NCI-H1436 treated with DMSO at 0.1 percent for 48 hours (cell line): ENCODE data around the gene UFD1.
"Not testable (repeated sequence)": the region's sequence is repeated elsewhere in the genome, so short reads cannot be mapped to it uniquely, and the experiment has no call there.

Experiments used
- DNase-seq: peaks from one replicate; lab custom pipeline; 2025; lab: John Stamatoyannopoulos, UW

UFD1 gene

DNA sequence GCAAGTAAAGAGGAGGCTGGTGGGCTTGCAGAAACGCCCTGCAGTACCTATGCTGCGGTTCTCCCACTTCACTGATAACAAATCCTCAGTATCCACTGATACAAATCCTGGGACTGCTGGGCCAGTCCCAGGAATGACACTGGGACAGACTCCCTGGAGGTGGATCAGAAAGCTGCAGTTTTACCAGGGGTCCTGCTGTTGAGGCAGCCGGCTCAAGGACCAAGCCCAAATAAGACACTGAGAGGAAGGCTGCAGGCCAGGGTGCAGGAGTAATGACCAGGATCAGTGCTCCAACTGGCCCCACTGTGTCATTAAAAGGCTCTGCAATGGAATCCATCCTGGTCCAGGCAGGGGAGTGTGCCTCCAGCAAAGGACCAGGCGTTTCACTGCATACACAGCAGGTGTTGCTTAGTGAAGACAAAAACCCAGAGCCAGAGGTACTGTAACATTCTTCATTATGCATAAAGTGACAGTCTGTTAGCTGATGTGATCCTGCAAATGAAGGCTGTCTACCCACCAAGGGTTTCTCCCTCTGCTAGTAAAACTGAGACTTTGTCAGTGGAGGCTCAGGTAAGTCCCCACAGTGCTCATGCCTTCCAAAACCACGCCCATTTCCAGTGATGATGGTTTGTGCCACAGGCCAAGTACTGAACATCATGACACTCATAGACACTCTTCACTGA lies 30.1 kb downstream of the UFD1 start:
- DNase-seq = no peak

DNA sequence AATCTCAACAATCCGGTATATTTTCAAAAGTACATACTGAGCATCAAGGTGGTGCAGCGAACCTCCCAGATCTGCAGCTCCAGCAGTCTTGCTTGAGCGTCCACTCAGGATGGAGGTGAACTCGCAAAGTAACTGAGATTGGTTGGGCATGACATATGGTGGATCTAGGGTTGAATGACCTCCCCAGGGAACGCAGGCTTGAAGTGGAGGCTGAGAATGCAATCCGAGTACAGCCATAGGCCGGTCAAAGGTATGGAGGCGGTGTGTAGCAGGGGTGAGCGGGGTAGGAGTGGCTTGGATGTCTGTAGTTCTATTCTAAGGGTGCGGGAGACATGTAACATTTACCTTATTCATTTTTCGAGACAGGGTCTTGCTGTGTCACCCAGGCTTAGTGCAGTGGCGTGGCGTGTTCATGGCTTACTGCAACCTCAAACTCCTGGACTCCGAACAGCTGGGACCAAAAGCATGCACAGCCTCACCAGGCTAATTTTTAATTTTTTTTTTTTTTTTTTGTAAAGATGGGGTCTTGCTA lies 30.9 kb downstream of the UFD1 start:
- DNase-seq = peak; percentile 78

DNA sequence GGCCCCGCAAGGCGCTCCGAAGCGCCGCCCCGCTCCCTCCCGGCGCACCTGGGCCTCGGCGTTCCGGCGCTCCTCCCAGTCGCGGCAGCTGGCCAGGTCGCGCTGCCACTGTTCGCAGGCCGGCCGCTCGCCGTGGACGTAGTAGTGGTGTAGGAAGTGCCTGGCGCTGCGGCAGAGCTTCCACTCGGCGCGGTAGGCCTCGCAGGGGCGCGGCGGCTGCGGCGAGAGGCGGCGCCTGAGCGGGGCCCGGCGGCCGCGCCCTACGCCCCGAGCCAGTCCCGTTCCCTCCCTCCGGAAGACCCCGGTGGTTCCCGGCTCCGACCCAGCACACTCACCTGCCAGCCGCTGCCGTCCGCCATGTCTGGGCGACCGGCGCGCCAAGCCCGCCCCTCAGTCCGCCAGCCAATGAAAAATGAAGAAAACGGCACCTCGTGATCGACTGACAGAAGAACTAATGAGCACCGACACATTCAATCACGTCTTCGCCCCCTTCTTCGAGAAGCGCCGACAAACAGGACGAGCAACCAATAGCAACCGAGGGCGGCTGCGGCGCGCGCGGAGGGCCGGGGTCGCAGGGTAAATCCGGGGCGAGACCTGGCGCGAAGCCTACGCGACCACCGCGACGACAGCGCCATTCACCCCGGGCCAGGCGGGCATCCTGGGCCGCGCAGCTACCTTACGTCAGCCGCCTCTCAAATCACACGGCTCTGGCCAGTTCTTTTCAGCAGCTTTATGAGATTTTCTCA lies 31.5 kb downstream of the UFD1 start, which contains the start of gene C22orf39:
Gene C22orf39 (minus strand): TSS at position 382 of the 746 bp plus-strand sequence. CDS start 23 bp downstream, at position 359.
- peak; percentile 85 for DNase-seq

DNA sequence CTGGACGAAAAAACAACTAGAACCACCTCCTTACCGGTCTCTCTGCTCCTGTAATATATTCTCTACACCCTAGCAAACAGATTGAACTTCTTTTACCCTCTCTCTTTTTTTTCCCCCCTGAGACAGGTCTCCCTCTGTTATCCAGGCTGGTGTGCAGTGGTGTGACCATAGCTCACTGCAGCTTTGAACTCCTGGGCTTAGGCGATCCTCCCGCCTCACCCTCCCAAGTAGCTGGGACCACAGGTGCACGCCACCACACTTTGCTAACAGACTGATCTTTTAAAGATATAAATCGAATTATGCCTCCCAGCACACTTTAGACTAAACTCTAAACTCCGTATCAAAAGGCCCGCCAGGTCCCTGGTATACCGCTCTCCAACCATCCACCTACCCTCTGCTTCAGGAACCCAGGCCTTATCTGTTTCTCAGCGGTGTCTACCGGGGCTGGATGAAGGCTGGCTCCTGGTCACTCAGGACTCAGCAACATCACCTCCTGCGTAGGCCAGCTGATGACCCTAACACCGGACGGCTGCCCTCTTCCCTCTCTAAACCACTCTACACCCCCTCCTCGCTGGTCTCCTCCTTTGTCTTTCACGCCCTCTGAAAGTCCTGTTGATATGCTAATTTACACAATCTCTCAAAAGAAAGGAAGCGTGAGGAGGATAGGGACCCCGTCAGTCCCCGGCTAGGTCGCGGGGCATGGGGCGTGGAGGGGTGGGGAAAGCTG lies 32.2 kb downstream of the UFD1 start:
- no peak for DNase-seq

DNA sequence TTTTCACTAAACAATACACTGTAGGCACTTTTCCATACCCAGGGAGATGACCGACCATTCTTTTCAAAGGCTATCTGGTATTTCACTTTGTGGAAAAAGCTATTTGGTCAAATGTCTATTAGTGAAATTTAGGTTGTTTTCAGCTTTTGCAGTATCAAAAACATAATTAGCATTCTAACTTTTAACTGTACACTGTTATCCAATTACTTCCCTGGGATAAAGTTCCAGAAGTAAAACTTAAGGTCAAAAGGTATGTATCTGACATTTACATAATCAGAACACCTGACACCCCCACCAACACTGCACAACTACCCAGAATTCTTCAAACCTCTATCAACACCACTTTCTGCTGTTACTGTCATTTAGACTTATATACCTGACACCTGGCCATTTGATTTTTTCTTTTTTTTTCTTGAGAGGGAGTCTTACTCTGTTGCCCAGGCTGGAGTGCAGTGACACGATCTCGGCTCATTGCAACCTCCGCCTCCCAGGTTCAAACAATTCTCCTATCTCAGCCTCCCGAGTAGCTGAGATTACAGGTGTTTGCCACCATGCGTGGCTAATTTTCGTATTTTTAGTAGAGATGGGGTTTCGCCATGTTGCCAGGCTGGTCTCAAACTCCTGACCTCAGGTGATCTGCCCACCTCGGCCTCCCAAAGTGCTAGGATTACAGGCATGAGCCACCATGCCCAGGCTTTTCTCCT lies 33.6 kb downstream of the UFD1 start:
- DNase-seq = not testable (repeated sequence)

DNA sequence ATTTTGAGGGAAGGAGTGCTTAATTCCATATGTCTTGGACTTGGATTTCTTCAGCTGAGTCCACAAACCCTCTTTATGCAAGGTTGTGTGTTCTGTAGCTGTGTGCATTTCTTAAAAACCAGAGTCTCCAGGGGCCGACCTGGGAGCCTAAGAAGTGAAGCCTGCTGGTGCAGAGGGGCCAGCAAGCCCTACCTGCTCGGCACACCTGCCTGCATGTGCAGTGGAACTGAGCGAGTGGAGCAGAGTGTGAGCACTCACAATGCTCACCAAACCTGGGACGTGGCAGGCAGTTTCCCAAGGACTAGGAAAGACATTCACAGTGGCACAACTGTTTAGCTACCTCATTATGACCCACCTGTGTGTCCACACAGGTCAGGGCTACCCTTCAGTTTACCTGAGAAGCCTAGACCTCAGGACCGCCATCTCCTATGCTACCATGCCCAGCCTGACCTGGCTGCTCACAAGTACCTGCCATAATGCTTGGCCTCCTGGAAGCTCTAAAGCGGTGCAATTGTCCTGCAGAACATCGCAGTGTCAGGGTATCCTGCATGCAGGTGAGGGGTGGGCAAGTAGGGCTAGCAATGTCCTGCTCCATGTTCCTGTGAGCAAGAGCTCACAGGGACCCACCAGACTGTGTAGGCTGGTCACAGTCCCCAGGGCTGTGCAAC lies 35.3 kb downstream of the UFD1 start:
- no peak for DNase-seq

DNA sequence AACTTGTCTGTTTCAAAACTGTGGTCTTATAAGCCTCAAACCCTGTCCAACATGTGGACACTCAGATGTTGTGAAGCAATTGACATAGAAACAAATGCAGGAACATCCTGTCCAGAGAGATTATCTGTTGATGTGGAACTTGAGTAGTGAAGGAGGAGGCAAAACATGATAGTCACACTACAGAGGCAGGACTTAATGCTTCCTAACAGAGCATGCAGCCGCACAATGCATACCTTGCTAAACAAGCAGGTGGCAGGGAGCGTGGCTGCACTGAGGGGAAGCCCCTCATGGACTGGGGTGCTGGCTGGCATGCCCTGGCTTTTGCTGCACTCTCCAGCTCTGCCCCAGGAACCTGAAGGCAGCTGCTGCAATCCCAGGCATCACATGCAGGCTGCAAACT lies 36.8 kb downstream of the UFD1 start:
- no peak for DNase-seq

DNA sequence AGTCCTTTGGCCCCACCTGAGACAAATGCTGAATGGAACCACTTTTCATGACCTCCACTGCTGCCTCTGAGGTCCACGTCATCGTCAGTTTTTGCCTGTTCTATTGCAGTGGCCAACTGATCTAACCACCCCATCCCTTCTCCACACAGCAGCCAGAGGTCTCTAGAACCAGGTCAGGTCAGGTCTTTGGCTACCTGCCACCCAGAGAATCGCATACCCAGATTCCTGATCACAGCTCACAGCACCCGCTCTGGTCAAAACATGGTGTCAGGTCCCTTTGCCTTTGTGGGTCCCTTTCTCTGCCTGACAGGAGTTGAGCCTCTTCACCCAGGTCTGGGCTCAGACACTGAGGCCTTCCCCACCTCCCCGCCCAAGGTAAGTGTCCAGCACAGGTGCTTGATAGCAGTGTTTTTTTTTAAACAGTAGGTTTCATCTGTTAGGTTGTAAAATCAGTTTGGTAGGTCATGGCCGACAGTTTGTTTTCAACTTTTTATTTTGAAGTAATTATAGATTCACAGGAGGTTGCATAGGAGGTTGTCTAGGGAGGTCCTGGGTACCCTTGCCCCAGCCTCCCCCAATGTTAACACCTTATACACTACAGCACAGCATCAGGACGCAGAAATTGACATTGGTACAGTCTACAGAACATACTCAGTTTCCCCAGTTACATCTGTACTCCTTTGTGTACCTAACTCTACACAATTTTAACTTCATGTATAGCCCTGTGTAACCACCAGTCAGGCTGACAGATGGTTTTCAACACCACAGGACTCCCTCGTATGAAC lies 38.4 kb downstream of the UFD1 start:
- no peak for DNase-seq

DNA sequence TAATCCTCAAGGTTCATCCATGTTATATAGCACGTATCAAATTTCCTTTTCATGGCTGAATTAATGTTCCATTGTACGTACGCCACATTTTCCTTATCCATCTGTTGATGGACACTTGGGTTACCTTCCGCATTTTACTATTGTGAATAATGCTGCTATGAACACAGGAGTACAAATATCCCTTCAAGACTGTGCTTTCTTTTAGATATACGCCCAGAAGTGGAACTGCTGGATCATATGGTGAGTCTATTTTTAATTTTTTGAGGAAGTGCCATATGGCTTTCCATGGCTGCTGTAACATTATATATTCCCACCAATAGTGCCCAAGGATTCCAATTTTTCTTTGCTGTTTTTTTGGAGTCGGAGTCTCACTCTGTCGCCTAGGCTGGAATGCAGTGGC lies 40.7 kb downstream of the UFD1 start:
- DNase-seq = no peak

DNA sequence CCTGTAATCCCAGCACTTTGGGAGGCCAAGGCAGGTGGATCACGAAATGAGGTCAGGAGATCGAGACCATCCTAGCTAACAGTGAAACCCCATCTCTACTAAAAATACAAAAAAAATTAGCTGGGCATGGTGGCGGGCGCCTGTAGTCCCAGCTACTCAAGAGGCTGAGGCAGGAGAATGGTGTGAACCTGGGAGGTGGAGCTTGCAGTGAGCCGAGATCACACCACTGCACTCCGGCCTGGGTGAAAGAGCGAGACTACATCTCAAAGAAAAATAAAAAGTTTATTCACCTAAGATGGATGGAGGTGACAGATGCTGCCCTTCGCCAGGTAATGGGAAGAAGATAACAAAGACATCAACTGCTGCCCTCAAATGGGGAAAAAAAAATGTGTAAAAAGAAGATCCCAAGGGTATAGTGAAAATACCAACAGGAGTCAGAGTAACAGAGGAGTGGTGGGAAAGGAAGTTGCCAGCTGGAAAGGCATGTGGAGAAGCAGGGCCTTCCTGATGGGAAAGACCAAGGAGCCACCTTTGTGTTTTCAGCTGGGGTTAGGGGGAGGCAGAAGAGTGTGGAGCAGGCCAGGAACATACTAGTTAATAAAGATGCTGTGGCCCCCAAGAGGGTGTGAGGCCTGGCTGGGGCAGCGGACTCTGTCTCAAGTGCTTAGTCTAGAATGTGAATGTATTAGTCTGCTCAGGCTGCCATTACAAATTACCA lies 42.4 kb downstream of the UFD1 start:
- DNase-seq = not testable (repeated sequence)

DNA sequence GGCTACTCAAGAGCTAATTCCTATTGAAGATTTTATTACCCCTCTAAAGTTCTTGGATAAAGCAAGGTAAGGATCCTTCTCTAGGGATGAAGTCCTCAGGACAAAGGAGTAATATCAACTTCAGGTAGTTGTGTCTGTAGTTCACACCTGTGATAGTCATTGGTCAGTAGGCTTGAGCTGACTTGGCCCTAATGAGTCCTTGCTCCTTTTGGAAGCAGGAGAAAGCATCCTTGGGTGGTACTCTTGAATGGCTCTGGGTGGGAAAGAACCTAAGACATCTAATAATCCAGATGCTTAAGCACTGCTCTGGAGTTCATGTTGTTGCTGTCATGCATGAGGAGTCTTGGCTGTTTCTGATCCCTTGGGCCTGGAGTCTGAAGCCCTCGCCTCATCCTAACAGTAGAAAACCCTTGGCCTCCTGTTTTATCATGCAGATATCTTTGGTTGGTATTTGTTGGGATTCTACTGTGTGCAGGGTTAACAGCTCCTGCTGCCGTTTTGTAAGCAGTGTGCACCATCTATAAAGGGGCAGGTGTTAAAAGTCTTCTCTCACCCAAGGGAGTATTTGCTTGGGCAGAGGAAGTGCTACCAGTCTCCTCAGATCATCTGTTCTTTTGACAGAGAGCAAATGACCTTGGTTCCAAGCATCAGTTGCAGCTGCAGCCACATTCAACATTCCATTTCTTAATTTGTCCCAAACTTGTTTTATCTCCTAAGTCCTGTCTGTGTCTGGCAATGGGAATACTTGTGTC lies 44.0 kb downstream of the UFD1 start:
- DNase-seq = no peak

DNA sequence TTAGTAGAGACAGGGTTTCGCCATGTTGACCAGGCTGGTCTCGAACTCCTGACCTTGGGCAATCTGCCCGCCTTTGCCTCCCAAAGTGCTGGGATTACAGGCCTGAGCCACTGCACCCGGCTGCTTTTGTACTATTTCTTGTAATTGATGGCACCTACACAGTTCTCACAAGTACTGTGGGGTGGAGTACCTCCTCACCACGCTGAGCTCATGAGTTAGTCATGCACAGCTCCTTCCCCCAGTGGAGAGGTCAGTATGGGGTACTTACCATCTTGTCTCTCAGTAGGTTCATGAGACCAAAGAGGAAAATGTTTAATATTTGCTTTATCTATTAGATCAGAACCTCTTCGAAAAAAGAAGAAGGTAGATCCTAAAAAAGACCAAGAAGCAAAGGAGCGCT lies 44.6 kb downstream of the UFD1 start:
- no peak for DNase-seq

DNA sequence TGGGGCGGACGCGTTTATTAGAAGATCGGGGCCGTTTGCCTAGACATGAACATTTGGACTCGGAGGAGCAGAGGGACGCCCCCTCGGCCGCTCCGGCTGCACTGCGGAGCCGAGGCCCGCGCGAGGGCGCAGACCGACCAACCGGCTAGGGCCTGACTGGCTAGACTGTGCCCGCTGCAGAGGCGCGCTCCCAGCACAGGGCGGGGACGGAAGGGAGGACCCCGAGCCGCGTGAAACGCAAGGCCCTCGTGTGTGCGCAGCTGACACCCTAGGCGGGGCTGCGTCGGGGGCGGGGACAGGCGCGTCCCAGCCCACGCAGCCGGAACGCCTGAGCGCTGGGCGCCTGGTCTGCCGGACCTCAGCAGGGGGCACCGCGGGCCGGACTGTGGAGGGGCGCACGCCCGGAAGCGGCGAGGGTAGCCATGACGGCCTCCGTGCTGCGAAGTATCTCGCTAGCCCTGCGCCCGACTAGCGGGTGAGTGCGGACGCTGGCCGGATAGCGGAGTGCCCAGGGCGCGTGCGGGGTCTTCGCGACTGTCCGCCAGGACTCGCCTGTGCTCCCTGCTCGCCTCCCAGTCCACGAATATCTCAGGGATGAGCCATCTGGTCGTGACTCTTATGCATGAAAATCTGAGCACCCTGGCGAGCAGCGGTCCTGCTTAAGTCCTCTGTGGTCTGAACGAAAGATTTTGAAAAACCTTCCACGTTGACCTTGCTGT lies 46.7 kb downstream of the UFD1 start, which contains the start of gene MRPL40:
Gene MRPL40 (plus strand): TSS at position 413 of the 719 bp plus-strand sequence. CDS start 10 bp downstream, at position 423.
- peak; percentile 40 for DNase-seq

DNA sequence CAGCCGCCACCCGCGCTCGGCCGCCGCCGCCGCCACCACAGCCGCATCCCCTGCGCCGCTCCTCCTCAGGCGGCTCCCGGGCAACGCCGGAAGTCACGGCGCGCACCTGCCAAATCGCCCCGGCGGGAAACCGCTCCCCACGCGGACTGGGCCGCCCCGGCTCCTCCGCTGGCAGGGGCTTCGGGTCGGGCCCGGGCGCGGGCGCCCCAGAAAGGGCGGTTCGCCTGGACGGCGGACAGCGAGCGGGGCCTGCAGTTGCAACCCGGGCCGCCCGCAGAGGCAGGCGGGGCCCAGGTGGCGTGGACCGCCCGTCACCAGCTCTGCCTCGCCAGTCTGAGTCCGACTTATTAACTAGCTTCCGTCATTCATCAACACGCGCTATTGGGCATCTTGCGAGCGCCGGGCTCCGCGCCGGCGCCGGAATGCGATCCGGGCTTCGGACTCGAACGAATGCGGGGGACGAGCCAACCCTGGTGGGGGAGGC lies 47.3 kb downstream of the UFD1 start, which contains the start of gene HIRA:
Gene HIRA (minus strand): TSS at position 85 of the 484 bp plus-strand sequence. CDS start 257 bp downstream, outside the sequence.
- DNase-seq = no peak

DNA sequence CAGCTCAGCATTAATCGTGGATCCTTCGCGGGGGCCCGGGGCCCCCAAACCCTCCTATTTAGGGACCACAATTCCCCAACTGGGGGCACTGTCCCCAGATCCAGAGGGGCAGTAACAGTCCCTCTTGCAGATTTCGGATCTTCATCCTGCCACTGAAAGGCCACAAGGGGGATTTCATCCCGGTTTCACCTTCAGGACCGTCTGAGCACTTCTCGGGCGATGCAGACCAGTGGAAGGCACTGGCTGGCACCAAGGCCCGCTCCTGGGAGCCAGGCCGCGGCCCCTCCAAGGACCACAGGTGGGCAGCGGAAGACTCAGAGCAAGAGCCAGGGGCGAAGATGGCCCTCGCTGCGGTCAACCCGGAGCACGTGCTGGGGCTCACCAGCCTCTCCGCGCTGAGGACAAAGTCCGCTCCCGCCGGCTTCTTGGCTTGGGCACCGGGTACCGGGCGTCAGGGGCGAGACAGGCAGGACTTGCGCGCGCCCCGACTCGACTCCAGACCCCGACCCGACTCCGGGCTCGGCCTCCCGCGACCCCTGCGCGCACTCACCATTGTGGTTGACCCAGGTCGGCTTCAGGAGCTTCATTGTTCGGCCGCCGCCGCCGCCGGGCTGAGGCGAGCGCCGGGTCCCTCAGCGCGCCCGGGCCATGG lies 48.0 kb downstream of the UFD1 start:
- no peak for DNase-seq

DNA sequence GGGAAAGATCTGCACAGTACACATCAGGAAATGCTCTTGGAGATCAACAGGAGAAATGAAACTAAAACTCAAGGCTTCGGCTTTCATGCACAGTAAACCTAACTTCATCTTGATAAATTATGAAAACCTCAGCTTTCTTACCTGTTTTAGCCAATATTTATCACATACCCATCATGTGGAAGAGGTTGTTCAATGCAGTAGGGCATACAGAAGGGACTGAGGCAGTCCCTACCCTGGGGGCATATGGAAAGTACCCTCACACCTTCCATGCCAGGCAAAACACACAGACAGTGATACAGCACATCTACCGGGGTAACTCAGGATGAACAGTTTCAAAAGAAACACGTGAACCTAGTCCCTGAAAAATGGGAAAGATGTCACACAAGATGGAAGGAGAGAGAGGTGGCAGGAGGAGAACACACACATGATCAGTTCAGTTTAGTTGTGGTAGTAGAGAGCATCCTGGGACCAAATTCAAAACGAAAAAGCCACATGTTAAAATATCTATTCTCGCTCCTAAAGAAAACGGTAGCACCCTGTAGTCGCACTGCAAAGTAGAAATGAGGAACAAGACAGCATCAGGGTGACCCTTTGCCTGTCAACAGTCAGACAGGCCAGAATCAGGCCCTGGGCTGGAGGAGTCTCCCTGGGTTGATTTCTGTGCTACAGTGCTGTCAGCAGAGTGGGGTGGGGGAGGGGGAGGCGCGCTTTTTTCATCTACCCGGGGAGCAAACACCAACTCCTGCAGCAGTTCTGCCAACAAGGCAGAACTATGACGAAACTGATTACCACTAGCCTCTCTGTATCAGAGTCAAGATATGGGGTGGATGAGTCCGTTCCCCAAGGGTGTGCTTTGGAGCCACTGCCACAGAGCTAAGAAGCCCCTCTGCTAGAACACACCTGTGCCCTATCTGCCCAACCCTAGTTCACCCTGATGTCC lies 48.8 kb downstream of the UFD1 start:
- DNase-seq = no peak

DNA sequence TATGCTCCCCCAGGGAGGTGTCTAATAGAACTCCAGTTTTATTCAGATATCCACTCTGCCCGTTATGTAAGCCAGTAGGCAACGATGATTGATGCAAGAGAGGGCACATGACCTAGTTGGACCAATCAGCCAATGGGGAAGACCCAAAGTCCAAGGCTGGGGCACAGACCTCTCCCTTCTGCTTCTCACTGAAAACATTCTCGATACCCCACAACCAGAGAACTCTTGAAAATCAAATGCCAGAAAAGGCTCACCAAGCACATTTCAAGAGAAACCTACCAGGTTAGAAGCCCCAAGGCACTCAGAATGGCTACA lies 54.9 kb downstream of the UFD1 start:
- DNase-seq = no peak
